H1 (cell line): ENCODE measurements around the gene PLEKHM1. TPM values are rescaled to one million over a fixed set of nuclear protein-coding genes. Genes with fewer than 3 reads are reported as not detected.

Experiments used
- ASH2L ChIP-seq: fragments of 200-600, 300-600 bp; sonication (generic); IDR thresholded peaks from one replicate; pipeline ENCODE4 v1.7.1; 2017; ENCODE audit warnings: low read length
- BRCA1 ChIP-seq: IDR thresholded peaks from 2 replicates; pipeline ENCODE4 v1.6.1; 2012; ENCODE audit warnings: low read depth, low read length, improper control_type of control experiment
- CHD1 ChIP-seq: IDR thresholded peaks from 2 replicates; pipeline ENCODE4 v1.6.1; 2012; ENCODE audit warnings: low read depth, low read length, improper control_type of control experiment
- CTBP2 ChIP-seq: IDR thresholded peaks from 2 replicates; pipeline ENCODE4 v1.7.0; 2011; ENCODE audit warnings: borderline replicate concordance, mild to moderate bottlenecking, moderate library complexity, mixed read lengths, low read length; ENCODE audit not compliant: insufficient read depth, insufficient read length
- EGR1 ChIP-seq: IDR thresholded peaks from 2 replicates; pipeline ENCODE4 v1.6.1; 2011; ENCODE audit warnings: low read depth, low read length, borderline replicate concordance
- GTF2F1 ChIP-seq: IDR thresholded peaks from 2 replicates; pipeline ENCODE4 v1.6.1; 2012; ENCODE audit warnings: low read depth, low read length, improper control_type of control experiment, borderline replicate concordance
- HDAC6 ChIP-seq: IDR thresholded peaks from one replicate; pipeline ENCODE4 v1.7.1; 2012; ENCODE audit warnings: low read depth, mild to moderate bottlenecking, inconsistent platforms, low read length, moderate library complexity
- JUN ChIP-seq: IDR thresholded peaks from 2 replicates; pipeline ENCODE4 v1.6.1; 2011; ENCODE audit warnings: low read depth, mild to moderate bottlenecking, improper control_type of control experiment, low read length
- MAFK ChIP-seq: IDR thresholded peaks from 2 replicates; pipeline ENCODE4 v1.6.1; 2012; ENCODE audit warnings: low read depth, mild to moderate bottlenecking, improper control_type of control experiment, low read length
- MAX ChIP-seq: IDR thresholded peaks from 2 replicates; pipeline ENCODE4 v1.6.1; 2012; ENCODE audit warnings: inconsistent platforms
- NRF1 ChIP-seq: IDR thresholded peaks from 2 replicates; pipeline ENCODE4 v1.6.1; 2011; ENCODE audit warnings: mild to moderate bottlenecking, low read depth, low read length, improper control_type of control experiment
- PHF8 ChIP-seq: fragments of 200-600 bp; sonication (generic); conservative IDR thresholded peaks from 2 replicates; pipeline ENCODE4 v1.7.1; 2012; ENCODE audit warnings: low read depth, mild to moderate bottlenecking, inconsistent platforms, low read length, moderate library complexity
- POU5F1 ChIP-seq: IDR thresholded peaks from 2 replicates; pipeline ENCODE4 v1.6.1; 2011; ENCODE audit warnings: low read depth, mild to moderate bottlenecking, low read length, moderate library complexity
- SIN3A ChIP-seq, 2 experiments: IDR thresholded peaks in 1 of 2; conservative IDR thresholded peaks in 1 of 2; 2 replicates each; pipeline ENCODE4 v1.6.1; 2011 to 2012; ENCODE audit warnings: low read length in 2 of 2, improper control_type of control experiment in 1 of 2, low read depth in 1 of 2, mild to moderate bottlenecking in 1 of 2
- SIX5 ChIP-seq: IDR thresholded peaks from 2 replicates; pipeline ENCODE4 v1.6.1; 2011; ENCODE audit warnings: mild to moderate bottlenecking, low read depth, low read length
- SRF ChIP-seq: IDR thresholded peaks from 2 replicates; pipeline ENCODE4 v1.6.1; 2011; ENCODE audit warnings: mild to moderate bottlenecking, low read depth, low read length, moderate library complexity
- TAF1 ChIP-seq: IDR thresholded peaks from 2 replicates; pipeline ENCODE4 v1.6.1; 2011; ENCODE audit warnings: mild to moderate bottlenecking, low read depth, low read length
- TCF12 ChIP-seq: IDR thresholded peaks from 2 replicates; pipeline ENCODE4 v1.6.1; 2011; ENCODE audit warnings: low read depth, mild to moderate bottlenecking, low read length
- TEAD4 ChIP-seq: IDR thresholded peaks from 2 replicates; pipeline ENCODE4 v1.6.1; 2012; ENCODE audit warnings: low read depth, low read length, inconsistent platforms, mixed read lengths
- ZNF274 ChIP-seq: IDR thresholded peaks from 2 replicates; pipeline ENCODE4 v1.7.0; 2012; ENCODE audit warnings: low read length, borderline replicate concordance; ENCODE audit errors: extremely low read depth
- polyA plus RNA-seq, 7 experiments: library from polyadenylated mRNA; depleted of rRNA in 3 of 7; stranded (reverse) in 5 of 7; unstranded in 2 of 7; fragments of >200 nt in 5 of 7; fragments of 200-250 nt in 2 of 7; gene quantifications; 1 replicate in 5 of 7; 2 replicates in 1 of 7; 4 replicates in 1 of 7; pipeline versions ENCODE4 v1.2.1 to v1.2.3, GENCODE V29; 2011 to 2013; ENCODE audit warnings: missing spikeins in 2 of 7, mixed read lengths in 2 of 7
- total RNA-seq: library from RNA; stranded (reverse); fragmentation: NEBNext Ultra II Directional; extraction: Animal tissue kit (Norgen Biotek cat#: 25700); gene quantifications from 2 replicates; pipeline ENCODE4 v1.2.1, GENCODE V29; 2021
- TF ChIP-seq, protein P1 (sequence below): IDR thresholded peaks from 2 replicates; pipeline ENCODE4 v1.6.1; 2011; ENCODE audit warnings: low read length, improper control_type of control experiment

Gene PLEKHM1
- total and polyA plus RNA-seq, 2 of the 8 experiments (the other 6 are each of a cell fraction or from before 2014, with no cell fraction given), result 7.6 to 17.9 TPM

- TF ChIP-seq JUN, result no peak
- TF ChIP-seq CHD1, result no peak
- no peak for TF ChIP-seq NRF1
- no peak for TF ChIP-seq ASH2L
- no peak for TF ChIP-seq EGR1
- TF ChIP-seq, protein P1, sequence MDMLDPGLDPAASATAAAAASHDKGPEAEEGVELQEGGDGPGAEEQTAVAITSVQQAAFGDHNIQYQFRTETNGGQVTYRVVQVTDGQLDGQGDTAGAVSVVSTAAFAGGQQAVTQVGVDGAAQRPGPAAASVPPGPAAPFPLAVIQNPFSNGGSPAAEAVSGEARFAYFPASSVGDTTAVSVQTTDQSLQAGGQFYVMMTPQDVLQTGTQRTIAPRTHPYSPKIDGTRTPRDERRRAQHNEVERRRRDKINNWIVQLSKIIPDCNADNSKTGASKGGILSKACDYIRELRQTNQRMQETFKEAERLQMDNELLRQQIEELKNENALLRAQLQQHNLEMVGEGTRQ, result no peak
- TF ChIP-seq HDAC6, result no peak
- TF ChIP-seq TEAD4, result no peak
- no peak for TF ChIP-seq MAFK
- TF ChIP-seq TAF1, result no peak
- no peak for TF ChIP-seq SRF
- TF ChIP-seq TCF12, result no peak
- no peak; the same call in 1 of the 2 replicates for TF ChIP-seq PHF8
- no peak for TF ChIP-seq BRCA1
- no peak for TF ChIP-seq SIX5
- no peak for TF ChIP-seq POU5F1
- no peak for TF ChIP-seq GTF2F1
- no peak for TF ChIP-seq SIN3A (conservative IDR thresholded peaks at IDR 0.05 in 1 of 2, IDR thresholded peaks at IDR 0.05 in 1 of 2; ENCODE audit: low read depth in 1 of 2, low read length in 2 of 2)
- peak; percentile 91 for TF ChIP-seq MAX
- no peak for TF ChIP-seq CTBP2
- no peak for TF ChIP-seq ZNF274
These were observed 60.3 kb downstream of the PLEKHM1 start (continued) for GRCh38 chr17:45430006-45430737.
